ENCODE results near the gene ABCB9.

DNA sequence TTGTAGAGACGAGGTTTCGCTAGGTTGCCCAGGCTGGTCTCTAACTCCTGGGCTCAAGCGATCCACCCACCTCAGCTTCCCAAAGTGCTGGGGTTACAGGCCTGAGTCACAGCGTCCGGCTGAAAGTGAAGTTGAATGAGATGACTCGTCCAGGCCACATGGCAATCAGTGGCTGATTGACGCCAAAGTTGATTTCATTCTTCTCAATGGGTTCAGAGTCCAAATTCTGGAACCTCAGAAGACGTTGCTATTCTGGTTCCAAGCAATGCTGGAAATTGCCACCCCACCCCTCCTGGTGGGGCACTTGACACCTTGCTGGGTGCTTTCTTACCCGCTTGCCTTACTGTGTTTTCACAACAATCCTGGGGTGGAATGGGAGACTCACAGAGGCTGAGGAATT is 14.9 kb downstream of the ABCB9 start:
- no peak for TF ChIP-seq POLR2A (IDR thresholded peaks at IDR 0.05)
- TF ChIP-seq POLR2AphosphoS5 (IDR thresholded peaks at IDR 0.05), result no peak
- TF ChIP-seq, protein P1, sequence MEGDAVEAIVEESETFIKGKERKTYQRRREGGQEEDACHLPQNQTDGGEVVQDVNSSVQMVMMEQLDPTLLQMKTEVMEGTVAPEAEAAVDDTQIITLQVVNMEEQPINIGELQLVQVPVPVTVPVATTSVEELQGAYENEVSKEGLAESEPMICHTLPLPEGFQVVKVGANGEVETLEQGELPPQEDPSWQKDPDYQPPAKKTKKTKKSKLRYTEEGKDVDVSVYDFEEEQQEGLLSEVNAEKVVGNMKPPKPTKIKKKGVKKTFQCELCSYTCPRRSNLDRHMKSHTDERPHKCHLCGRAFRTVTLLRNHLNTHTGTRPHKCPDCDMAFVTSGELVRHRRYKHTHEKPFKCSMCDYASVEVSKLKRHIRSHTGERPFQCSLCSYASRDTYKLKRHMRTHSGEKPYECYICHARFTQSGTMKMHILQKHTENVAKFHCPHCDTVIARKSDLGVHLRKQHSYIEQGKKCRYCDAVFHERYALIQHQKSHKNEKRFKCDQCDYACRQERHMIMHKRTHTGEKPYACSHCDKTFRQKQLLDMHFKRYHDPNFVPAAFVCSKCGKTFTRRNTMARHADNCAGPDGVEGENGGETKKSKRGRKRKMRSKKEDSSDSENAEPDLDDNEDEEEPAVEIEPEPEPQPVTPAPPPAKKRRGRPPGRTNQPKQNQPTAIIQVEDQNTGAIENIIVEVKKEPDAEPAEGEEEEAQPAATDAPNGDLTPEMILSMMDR (IDR thresholded peaks at IDR 0.05), result no peak
- TF ChIP-seq EP300 (IDR thresholded peaks at IDR 0.05), result no peak

Measured in gastroesophageal sphincter (tissue), 3 donors.